ENCODE measurements around the gene ACAA2. TPM values are rescaled to one million over a fixed set of nuclear protein-coding genes. Genes with fewer than 3 reads are reported as not detected.

Gene ACAA2
- total and polyA plus RNA-seq, 10 donors = 20.9 to 44.0 (median 34.0) TPM

DNA sequence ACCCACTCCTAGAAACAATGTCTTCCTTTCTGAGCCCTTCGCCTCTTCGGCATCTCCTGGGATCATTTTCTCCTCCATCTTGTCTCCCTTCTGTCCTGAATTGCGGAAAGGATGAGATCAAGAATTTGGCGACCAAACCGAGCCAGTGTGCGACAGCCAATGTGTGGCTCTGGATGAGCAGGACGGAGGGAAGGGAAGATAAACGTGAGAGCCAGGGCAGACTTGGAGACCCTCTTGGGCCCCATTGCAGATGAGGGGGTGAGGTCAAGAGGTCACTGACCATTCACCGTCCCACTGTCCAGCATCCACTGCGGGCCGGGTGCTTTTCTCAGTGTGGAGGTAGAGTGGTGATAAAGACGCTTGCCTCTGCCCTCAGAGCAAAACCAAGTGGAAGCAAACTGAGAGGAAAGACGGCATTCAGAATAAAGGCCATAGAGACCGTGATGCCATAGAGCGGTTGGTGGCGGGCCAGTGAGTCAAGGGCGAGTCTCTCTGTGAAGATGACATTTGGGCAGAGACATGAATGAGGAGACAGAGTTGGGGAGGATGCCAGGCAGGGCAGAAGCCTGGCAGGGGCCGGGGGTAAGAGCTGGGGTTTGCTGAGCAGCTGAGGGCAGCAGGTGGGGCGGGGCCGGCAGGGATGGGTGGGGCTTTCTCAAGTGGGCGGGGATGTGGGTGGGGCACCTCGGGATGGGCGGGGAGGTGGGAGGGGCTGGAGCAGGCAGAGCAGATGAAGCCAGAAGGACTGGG is 55.6 kb downstream of the ACAA2 start:
- 82 to 91% (median 85%) methylated on average over 23 of the region's 23 CpGs for WGBS, 5 donors
- Histone ChIP-seq H3K27me3 (replicated peaks in 1 of 7) (peaks cover 0 to 10% (median 0%) of the 10 kb centered on the region in 7 donors), H3K4me3 (no peak overlapping the region), H3K27ac (no peak overlapping the region), H3K4me1 (no peaks in the 10 kb centered on the region), H3K36me3 (no peaks in the 10 kb centered on the region), H3K9me3 (peaks cover 0 to 3% (median 0%) of the 10 kb centered on the region in 8 donors)
- no peak for DNase-seq
- TF ChIP-seq POLR2A (IDR thresholded peaks at IDR 0.05) = no peak
- TF ChIP-seq, protein P1, sequence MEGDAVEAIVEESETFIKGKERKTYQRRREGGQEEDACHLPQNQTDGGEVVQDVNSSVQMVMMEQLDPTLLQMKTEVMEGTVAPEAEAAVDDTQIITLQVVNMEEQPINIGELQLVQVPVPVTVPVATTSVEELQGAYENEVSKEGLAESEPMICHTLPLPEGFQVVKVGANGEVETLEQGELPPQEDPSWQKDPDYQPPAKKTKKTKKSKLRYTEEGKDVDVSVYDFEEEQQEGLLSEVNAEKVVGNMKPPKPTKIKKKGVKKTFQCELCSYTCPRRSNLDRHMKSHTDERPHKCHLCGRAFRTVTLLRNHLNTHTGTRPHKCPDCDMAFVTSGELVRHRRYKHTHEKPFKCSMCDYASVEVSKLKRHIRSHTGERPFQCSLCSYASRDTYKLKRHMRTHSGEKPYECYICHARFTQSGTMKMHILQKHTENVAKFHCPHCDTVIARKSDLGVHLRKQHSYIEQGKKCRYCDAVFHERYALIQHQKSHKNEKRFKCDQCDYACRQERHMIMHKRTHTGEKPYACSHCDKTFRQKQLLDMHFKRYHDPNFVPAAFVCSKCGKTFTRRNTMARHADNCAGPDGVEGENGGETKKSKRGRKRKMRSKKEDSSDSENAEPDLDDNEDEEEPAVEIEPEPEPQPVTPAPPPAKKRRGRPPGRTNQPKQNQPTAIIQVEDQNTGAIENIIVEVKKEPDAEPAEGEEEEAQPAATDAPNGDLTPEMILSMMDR (IDR thresholded peaks at IDR 0.05 in 8 of 11, conservative IDR thresholded peaks at IDR 0.05 in 3 of 11) = no peak
- no peak for TF ChIP-seq POLR2AphosphoS5 (IDR thresholded peaks at IDR 0.05)
- intact Hi-C loops (cut with DNase I; ENCODE audit: low total_unique reads) = no loop called here

DNA sequence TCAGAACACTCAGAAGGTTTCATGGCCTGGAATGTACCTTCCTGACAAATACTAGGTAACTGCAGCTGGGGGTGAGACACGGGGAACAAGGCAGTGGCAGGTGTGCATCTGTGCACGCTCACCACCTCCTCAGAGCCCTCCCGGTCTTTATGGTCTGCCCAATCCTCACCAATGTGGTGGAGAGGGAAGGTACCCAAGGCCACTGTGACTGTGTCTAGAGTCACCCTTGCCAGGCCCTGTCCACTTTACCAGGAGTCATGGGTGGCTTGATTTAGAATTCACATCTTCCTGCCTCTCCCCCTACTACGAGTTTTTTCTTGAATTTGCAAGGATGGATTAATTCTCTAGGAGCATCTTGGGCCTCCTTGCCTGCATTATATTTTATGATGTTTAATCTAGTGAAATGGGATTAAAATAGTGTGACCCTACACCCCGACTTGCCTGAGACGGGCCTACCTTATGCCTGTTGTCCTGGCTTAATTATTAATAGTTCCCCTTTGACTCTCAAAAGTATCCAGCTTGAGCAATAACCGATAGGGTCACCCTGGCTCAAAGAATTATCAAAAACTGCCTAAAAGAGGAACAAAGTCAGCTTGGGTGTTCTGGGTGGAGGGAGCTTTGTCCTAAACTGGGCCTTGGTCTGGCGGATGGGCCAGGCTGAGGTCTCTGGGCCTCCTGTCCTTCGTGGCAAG is 56.5 kb downstream of the ACAA2 start:
- no peaks in the 10 kb centered on the region for H3K4me1 ChIP-seq
- no peak for DNase-seq
- intact Hi-C loops (cut with DNase I; ENCODE audit: low total_unique reads) = no loop called here
- peaks cover 0 to 3% (median 0%) of the 10 kb centered on the region in 8 donors for H3K9me3 ChIP-seq
- 77 to 88% (median 85%) methylated on average over 9 of the region's 9 CpGs for WGBS, 5 donors
- no peak overlapping the region for H3K4me3 ChIP-seq
- H3K27me3 ChIP-seq (replicated peaks in 1 of 7) = peaks cover 0 to 11% (median 0%) of the 10 kb centered on the region in 7 donors
- TF ChIP-seq POLR2AphosphoS5 (IDR thresholded peaks at IDR 0.05) (no peak), POLR2A (IDR thresholded peaks at IDR 0.05) (no peak)
- TF ChIP-seq, protein P1 (IDR thresholded peaks at IDR 0.05 in 8 of 11, conservative IDR thresholded peaks at IDR 0.05 in 3 of 11) = no peak
- H3K27ac ChIP-seq = no peak overlapping the region
- H3K36me3 ChIP-seq = no peaks in the 10 kb centered on the region

DNA sequence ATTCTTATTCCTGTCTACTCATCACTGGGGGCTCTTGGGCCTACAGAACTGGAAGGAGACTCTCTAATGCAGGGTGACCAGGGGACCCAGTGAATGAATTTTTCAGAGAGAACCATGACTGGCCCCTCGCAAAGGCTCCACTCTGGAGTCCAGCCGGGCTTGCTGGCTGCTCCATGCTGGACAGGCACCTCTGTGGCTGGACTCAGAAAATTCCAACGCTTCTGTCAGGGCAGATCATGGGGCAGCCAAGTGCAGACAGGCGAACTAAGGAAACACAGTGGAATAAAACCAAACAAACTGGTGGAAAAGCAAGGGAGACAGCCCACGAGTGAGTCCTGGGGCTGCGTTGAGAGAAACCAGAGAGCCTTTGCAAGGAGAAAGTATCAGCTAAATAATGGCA is 57.2 kb downstream of the ACAA2 start:
- Histone ChIP-seq H3K4me1 (no peaks in the 10 kb centered on the region), H3K4me3 (no peak overlapping the region), H3K36me3 (no peaks in the 10 kb centered on the region), H3K9me3 (peaks cover 0 to 3% (median 0%) of the 10 kb centered on the region in 8 donors), H3K27ac (no peak overlapping the region), H3K27me3 (replicated peaks in 1 of 7) (peaks cover 0 to 15% (median 0%) of the 10 kb centered on the region in 7 donors)
- DNase-seq = no peak
- intact Hi-C loops (cut with DNase I; ENCODE audit: low total_unique reads) = no loop called here
- WGBS, 5 donors = 72 to 87% (median 78%) methylated on average over 6 of the region's 6 CpGs
- TF ChIP-seq POLR2AphosphoS5 (IDR thresholded peaks at IDR 0.05) (no peak), POLR2A (IDR thresholded peaks at IDR 0.05) (no peak)
- TF ChIP-seq, protein P1 (IDR thresholded peaks at IDR 0.05 in 8 of 11, conservative IDR thresholded peaks at IDR 0.05 in 3 of 11) = no peak

DNA sequence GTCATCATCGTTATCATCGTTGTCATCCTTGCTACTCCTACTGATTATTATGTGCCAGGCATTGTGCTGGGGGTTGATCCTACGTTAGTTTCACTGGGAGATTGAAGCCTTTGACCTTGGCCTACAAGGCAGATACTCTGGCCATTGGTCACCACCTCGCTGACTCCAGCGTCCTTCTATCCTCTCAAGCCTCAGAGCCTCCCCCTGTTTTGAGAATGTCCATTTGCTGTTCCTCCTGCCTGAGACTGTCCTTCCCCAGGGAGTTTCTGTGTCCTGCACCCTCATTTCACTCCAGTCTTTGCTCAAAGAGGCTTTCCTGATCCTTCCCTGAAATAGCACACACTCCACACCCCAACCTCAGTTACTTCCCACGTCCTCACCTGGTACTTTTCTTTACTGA is 57.8 kb downstream of the ACAA2 start:
- TF ChIP-seq POLR2AphosphoS5 (IDR thresholded peaks at IDR 0.05) = no peak
- no peak for TF ChIP-seq POLR2A (IDR thresholded peaks at IDR 0.05)
- TF ChIP-seq, protein P1 (IDR thresholded peaks at IDR 0.05 in 8 of 11, conservative IDR thresholded peaks at IDR 0.05 in 3 of 11) = no peak
- Histone ChIP-seq H3K4me1 (no peaks in the 10 kb centered on the region), H3K9me3 (peaks cover 0 to 3% (median 0%) of the 10 kb centered on the region in 8 donors), H3K4me3 (no peak overlapping the region), H3K27ac (no peak overlapping the region), H3K27me3 (replicated peaks in 1 of 7) (peaks cover 0 to 15% (median 0%) of the 10 kb centered on the region in 7 donors), H3K36me3 (no peaks in the 10 kb centered on the region)
- 86 to 91% (median 88%) methylated on average over 6 of the region's 6 CpGs for WGBS, 5 donors
- intact Hi-C loops (cut with DNase I; ENCODE audit: low total_unique reads) = no loop called here
- DNase-seq = no peak
